HG03565 (cell line): ENCODE data around the gene DAB2IP.
"Not testable (repeated sequence)": the region's sequence is repeated elsewhere in the genome, so short reads cannot be mapped to it uniquely, and the experiment has no call there.

ENCODE experiments used
- ATAC-seq: cut with Tn5 transposase; IDR thresholded peaks from one replicate; pipeline ENCODE4 v1.9.1; 2021; ENCODE audit warnings: mild to moderate bottlenecking, moderate library complexity; ENCODE audit not compliant: unreplicated experiment

DAB2IP gene

DNA sequence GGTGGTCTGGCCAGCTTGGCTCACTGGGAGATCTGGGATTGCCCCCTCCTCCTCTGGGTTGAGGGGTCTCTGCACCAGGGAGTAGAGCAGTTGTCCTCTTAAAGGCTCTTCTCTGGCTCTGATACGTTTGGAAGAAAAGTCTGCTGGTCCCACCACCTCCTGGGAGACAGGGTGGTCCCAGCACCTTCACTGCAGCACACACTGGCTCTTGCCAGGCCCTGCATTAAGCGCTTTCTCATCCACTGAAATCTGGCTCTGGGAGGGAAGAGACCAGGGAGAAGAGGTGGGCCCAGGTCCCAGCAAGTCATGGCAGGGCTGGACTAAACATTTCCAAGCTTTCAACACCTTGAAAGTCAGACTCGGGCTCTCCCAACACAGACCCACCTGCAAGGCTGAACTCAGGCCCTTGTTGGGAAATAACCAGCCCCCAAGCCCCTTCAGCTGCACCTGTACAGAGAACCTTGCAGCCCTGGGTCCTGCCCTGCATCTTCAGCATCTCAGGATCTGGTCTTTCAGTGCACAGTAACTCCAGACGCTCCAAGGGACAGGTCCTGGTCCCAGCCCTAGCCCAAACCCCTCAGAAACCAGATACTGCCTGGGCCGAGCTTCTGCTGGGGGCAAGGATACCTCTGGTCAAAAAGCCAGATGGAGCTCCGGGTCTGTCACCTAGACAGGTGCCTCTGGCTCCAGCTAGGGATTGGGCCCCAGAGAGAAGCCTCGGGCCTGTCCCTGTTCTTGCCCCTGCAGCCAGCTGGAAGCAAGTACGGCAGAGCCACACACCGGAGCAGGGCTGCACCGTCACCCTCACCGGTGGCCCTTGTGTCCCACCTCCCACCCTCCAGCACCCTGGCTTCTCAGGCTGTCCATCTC, 134.5 kb downstream of the DAB2IP start:
- no peak for ATAC-seq

- no peak for ATAC-seq
Measured at GRCh38 chr9:121786543-121786948, 135.1 kb downstream of the DAB2IP start.

- ATAC-seq, result no peak
Measured at GRCh38 chr9:121786998-121787422, 135.6 kb downstream of the DAB2IP start.

DNA sequence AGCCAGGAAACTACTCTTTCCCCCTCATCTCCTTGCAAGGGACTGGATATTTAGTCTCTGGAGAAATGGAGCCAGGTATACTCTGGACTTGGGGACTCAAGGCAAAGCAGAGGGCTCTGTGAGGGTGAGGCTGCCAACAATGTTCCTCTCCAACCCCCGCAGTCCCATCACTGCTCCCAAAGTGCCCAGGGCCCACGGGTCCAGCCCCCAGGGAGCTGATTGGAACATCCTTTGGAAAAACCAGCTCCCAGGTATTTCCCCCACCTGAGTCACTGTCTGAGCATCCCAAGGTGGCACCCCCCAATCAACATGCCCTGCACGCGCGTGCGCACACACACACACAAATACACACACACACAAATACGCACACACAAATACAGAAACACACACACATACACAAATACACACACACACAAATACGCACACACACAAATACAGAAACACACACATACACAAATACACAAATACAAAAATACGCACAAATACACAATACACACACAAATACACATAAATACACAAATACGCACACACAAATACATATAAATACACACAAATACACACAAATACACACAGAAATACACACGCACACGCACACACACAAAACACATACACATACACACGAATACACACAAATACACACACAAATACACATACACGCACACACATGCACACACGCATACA, 137.4 kb downstream of the DAB2IP start:
- no peak for ATAC-seq

GRCh38 chr9:121790841-121791240, 139.4 kb downstream of the DAB2IP start:
- ATAC-seq, result no peak

DNA sequence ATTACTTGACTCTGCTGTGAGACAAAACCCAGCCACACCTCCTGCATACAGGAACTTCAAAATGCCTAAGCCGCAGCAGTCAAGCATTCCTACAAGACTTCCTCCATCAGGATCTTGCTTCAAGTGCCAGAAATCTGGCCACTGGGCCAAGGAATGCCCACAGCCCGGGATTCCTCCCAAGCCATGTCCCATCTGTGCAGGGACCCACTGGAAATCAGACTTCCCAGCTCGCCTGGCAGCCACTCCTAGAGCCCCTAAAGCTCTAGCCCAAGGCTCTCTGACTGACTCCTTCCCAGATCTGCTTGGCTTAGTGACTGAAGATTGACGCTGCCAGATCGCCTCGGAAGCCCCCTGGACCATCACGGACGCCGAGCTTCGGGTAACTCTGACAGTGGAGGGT, 141.0 kb downstream of the DAB2IP start:
- not testable (repeated sequence) for ATAC-seq

GRCh38 chr9:121794334-121794733, 142.9 kb downstream of the DAB2IP start:
- not testable (repeated sequence) for ATAC-seq

GRCh38 chr9:121797081-121797480, 145.6 kb downstream of the DAB2IP start:
- ATAC-seq, result no peak

GRCh38 chr9:121798941-121799340, 147.5 kb downstream of the DAB2IP start:
- ATAC-seq, result no peak

- ATAC-seq, result no peak
Measured at GRCh38 chr9:121800376-121800775, 148.9 kb downstream of the DAB2IP start.

DNA sequence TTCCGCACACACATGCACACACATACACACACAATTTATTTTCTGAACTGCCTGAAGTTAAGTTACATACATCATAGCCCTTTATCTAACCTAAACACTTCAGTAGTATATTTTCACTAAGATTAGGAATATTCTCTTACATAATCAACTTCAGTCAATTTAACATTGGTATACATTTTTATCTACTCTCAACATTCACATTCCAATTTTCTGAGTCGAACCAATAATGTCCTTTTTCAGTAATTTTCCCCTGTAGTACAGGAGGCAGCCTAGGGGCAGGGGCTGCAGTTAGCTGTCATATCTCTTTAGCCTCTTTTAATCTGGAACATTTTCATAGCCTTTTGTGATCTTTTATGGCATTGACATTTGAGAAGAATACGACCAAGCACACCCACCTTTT, 150.1 kb downstream of the DAB2IP start:
- ATAC-seq, result no peak

- ATAC-seq, result no peak
Measured at GRCh38 chr9:121802753-121803152, 151.3 kb downstream of the DAB2IP start.

DNA sequence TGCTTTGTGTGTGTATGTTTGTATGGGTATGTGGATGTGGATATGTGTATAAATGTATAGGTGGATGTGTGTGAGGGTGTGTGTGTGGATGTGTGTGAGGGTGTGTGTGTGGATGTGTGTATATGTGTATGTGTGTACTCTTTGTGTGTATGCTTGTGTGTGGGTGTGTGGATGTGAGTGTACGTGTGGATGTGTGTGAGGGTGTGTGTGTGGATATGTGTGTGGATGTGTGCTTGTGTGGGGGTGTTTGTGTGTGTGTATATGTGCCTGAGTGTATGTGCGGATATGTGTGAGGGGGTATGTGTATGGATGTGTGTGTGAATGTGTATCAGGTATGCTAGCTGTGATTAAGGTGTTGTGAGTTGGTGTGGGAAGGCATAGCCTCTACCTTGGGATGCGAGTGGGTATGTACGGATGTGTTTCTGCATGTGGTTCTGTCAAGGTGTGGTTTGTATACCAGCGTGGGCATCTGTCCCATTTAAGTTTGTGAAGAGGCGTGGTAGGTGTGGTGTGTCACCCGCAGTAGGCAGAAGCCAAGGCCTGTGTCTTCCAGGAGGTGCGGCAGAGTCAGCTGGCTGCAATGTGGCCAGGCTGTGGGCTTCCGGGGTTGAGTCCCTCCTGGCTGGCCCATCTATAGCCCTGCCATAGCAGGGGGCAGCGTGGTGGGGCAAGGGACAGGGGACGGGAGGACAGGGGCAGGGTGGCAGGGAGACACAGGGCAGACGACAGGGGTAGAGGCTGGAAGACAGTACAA, 155.8 kb downstream of the DAB2IP start:
- ATAC-seq, result no peak

- ATAC-seq, result no peak
Measured at GRCh38 chr9:121807823-121808278, 156.4 kb downstream of the DAB2IP start.

- no peak for ATAC-seq
Measured at GRCh38 chr9:121808781-121809180, 157.3 kb downstream of the DAB2IP start.

DNA sequence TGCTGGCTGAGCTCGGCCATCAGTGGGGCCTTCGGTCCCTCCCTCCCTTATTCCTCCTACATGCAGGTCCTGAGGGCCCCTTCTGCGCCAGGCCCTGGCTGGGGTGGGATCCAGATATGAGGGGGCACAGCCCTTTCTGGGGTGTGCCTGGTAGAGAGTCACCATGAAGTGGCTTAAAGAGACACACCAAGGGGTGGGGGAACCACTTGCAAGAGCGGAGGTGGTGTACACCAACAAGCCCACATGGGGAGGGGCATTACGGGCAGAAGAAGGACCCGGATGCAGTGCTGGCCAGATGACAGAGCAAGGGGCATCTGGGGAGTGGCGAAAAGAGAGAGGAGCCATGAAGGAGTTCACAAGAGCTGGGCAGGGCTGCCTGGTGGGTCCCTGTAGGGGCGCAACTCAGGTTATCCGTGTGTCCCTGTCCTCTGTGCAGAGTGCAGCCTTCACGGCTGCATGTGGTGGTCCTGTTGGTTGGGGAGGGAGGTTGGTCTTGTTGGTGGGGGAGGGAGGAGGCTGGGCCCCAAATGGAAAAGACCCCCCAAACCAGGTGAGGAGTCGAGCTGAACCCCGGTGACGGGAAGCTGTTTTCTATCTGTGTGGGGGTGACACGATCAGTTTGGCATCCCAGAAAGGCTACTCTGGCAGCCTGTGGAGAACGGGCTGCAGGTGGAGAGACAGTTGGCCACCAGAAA, 158.1 kb downstream of the DAB2IP start:
- ATAC-seq, result no peak

GRCh38 chr9:121810489-121810888, 159.1 kb downstream of the DAB2IP start:
- no peak for ATAC-seq

GRCh38 chr9:121811140-121811539, 159.7 kb downstream of the DAB2IP start:
- no peak for ATAC-seq

- no peak for ATAC-seq
Measured at GRCh38 chr9:121811751-121812150, 160.3 kb downstream of the DAB2IP start.

GRCh38 chr9:121812159-121812735, 160.8 kb downstream of the DAB2IP start:
- ATAC-seq, result no peak
